WTC11 (cell line): Measurements from ENCODE around the gene WRAP73. TPM values are rescaled to one million over a fixed set of nuclear protein-coding genes. Genes with fewer than 3 reads are reported as not detected.
A peak's percentile ranks its signal among the peaks of the same experiment; 100 is the strongest.

Source experiments
- ATAC-seq: fragments of 200-7000 bp; cut with Tn5 transposase; 2 replicates; pipeline ENCODE4 v1.10.0; 2021; ENCODE audit warnings: mild to moderate bottlenecking, moderate library complexity
- CTCF ChIA-PET: fragments of 300-600 bp; sonication (Branson Sonifier 250); formaldehyde crosslinking; loops from one replicate; lab custom pipeline; 2021; ENCODE audit warnings: antibody characterized with exemption; lab: Charles Lee
- POLR2A ChIA-PET: fragments of 350-600 bp; sonication (Branson Sonifier 250); formaldehyde crosslinking; loops from one replicate; lab custom pipeline; 2021; ENCODE audit warnings: antibody characterized with exemption; lab: Charles Lee
- DNase-seq: peaks from one replicate; pipeline ENCODE4 v3.0.0; 2021; ENCODE audit warnings: low spot score
- H3K27ac Mint-ChIP-seq: 2 replicates; pipeline ENCODE4 v1.8.0; 2021; ENCODE audit warnings: mixed read lengths
- H3K27me3 Mint-ChIP-seq: 2 replicates; pipeline ENCODE4 v1.8.0; 2021; ENCODE audit warnings: low read depth, mild to moderate bottlenecking, moderate library complexity, mixed read lengths
- H3K36me3 Mint-ChIP-seq: 2 replicates; pipeline ENCODE4 v1.8.0; 2021; ENCODE audit warnings: mixed read lengths
- H3K4me1 Mint-ChIP-seq: 2 replicates; pipeline ENCODE4 v1.8.0; 2022; ENCODE audit warnings: mixed read lengths
- H3K4me3 Mint-ChIP-seq: 2 replicates; pipeline ENCODE4 v1.8.0; 2021; ENCODE audit warnings: mild to moderate bottlenecking, moderate library complexity, mixed read lengths
- H3K9me3 Mint-ChIP-seq: 2 replicates; pipeline ENCODE4 v1.8.0; 2021; ENCODE audit warnings: mixed read lengths
- E2F4 ChIP-seq: sonication (generic); formaldehyde crosslinking; IDR thresholded peaks from 2 replicates; pipeline ENCODE4 v1.8.1; 2022; ENCODE audit warnings: low read depth, mild to moderate bottlenecking, moderate library complexity, missing genetic modification reagents, borderline replicate concordance
- E2F5 ChIP-seq: sonication (generic); formaldehyde crosslinking; IDR thresholded peaks from 2 replicates; pipeline ENCODE4 v1.8.1; 2022; ENCODE audit warnings: mild to moderate bottlenecking, moderate library complexity, missing genetic modification reagents
- FOXP4 ChIP-seq: sonication (generic); formaldehyde crosslinking; IDR thresholded peaks from 2 replicates; pipeline ENCODE4 v1.8.0; 2022; ENCODE audit warnings: mild to moderate bottlenecking, missing genetic modification reagents
- GABPB1 ChIP-seq: sonication (generic); formaldehyde crosslinking; IDR thresholded peaks from 2 replicates; pipeline ENCODE4 v1.8.1; 2023; ENCODE audit warnings: mild to moderate bottlenecking, missing genetic modification reagents
- HMGXB4 ChIP-seq: sonication (generic); formaldehyde crosslinking; IDR thresholded peaks from 2 replicates; pipeline ENCODE4 v1.8.1; 2023; ENCODE audit warnings: mild to moderate bottlenecking, moderate library complexity, missing genetic modification reagents
- NFE2L1 ChIP-seq: sonication (generic); formaldehyde crosslinking; IDR thresholded peaks from 2 replicates; pipeline ENCODE4 v1.8.1; 2023; ENCODE audit warnings: missing genetic modification reagents
- NR3C1 ChIP-seq: sonication (generic); formaldehyde crosslinking; conservative IDR thresholded peaks from 2 replicates; pipeline ENCODE4 v1.8.1; 2023; ENCODE audit warnings: low read depth, mild to moderate bottlenecking, missing genetic modification reagents
- OVOL2 ChIP-seq: fragments of 250-450 bp; sonication (Bioruptor Pico); IDR thresholded peaks from 2 replicates; pipeline ENCODE4 v1.9.0; 2021; ENCODE audit warnings: mild to moderate bottlenecking, borderline replicate concordance
- SOX15 ChIP-seq: fragments of 250-450 bp; sonication (Bioruptor Pico); IDR thresholded peaks from 2 replicates; pipeline ENCODE4 v1.9.0; 2021; ENCODE audit warnings: mild to moderate bottlenecking
- SP1 ChIP-seq: sonication (generic); formaldehyde crosslinking; conservative IDR thresholded peaks from 2 replicates; pipeline ENCODE4 v1.8.1; 2022; ENCODE audit warnings: missing genetic modification reagents
- TEAD4 ChIP-seq: sonication (generic); formaldehyde crosslinking; IDR thresholded peaks from 2 replicates; pipeline ENCODE4 v1.8.0; 2022; ENCODE audit warnings: mild to moderate bottlenecking, missing genetic modification reagents
- ZNF138 ChIP-seq: sonication (generic); formaldehyde crosslinking; conservative IDR thresholded peaks from 2 replicates; pipeline ENCODE4 v1.8.1; 2022; ENCODE audit warnings: mild to moderate bottlenecking, moderate library complexity, missing genetic modification reagents
- ZNF263 ChIP-seq: sonication (generic); formaldehyde crosslinking; IDR thresholded peaks from 2 replicates; pipeline ENCODE4 v1.8.1; 2022; ENCODE audit warnings: low read depth, mild to moderate bottlenecking, moderate library complexity, missing genetic modification reagents
- ZNF416 ChIP-seq: fragments of 250-450 bp; sonication (Bioruptor Pico); IDR thresholded peaks from 2 replicates; pipeline ENCODE4 v1.9.0; 2021; ENCODE audit warnings: mild to moderate bottlenecking, inconsistent platforms
- ZNF423 ChIP-seq: fragments of 250-450 bp; sonication (Bioruptor Pico); IDR thresholded peaks from 2 replicates; pipeline ENCODE4 v2.1.2; 2022; ENCODE audit warnings: mild to moderate bottlenecking, moderate library complexity
- ZSCAN18 ChIP-seq: fragments of 250-450 bp; sonication (Bioruptor Pico); IDR thresholded peaks from 2 replicates; pipeline ENCODE4 v2.1.2; 2022; ENCODE audit warnings: mild to moderate bottlenecking, moderate library complexity
- total RNA-seq: library from RNA; stranded (reverse); gene quantifications from 3 replicates; pipeline ENCODE4 v1.2.3, GENCODE V29; 2021
- TF ChIP-seq, protein P1 (sequence below): sonication (generic); formaldehyde crosslinking; IDR thresholded peaks from 2 replicates; pipeline ENCODE4 v1.8.1; 2023; ENCODE audit warnings: mild to moderate bottlenecking, missing genetic modification reagents, moderate library complexity

WRAP73 gene
- total RNA-seq, 1 experiment from 2014 or later, result 39.2 TPM

GRCh38 chr1:3598051-3598491 is 51.8 kb downstream of the WRAP73 start:
- no peaks in the 10 kb centered on the region for H3K27me3 Mint-ChIP-seq
- H3K36me3 Mint-ChIP-seq, result no peaks in the 10 kb centered on the region
- H3K27ac Mint-ChIP-seq, result no peak overlapping the region
- peak; percentile 26 for DNase-seq
- no peaks in the 10 kb centered on the region for H3K9me3 Mint-ChIP-seq
- POLR2A ChIA-PET, result no interaction called here
- no peak for TF ChIP-seq SOX15 (CRISPR knock-in tag)
- TF ChIP-seq ZSCAN18 (CRISPR knock-in tag), result no peak
- TF ChIP-seq GABPB1, result no peak
- no peak for TF ChIP-seq HMGXB4 (CRISPR knock-in tag)
- no peak for TF ChIP-seq OVOL2
- no peak for TF ChIP-seq ZNF138 (CRISPR knock-in tag)
- no peak for TF ChIP-seq ZNF423
- TF ChIP-seq NFE2L1, result no peak
- TF ChIP-seq FOXP4, result no peak
- no peak for TF ChIP-seq ZNF263
- no peak for TF ChIP-seq E2F4
- TF ChIP-seq NR3C1 (CRISPR knock-in tag), result no peak
- no peak for TF ChIP-seq SP1 (CRISPR knock-in tag)
- H3K4me1 Mint-ChIP-seq, result peaks cover 20% of the 10 kb centered on the region
- peak; percentile 30 for ATAC-seq
- H3K4me3 Mint-ChIP-seq, result no peak overlapping the region
- CTCF ChIA-PET, result interaction anchor here (0.8 to 3.0 kb wide), 9 partner anchors 8 to 127 kb away, joined by 3 to 16 read pairs (median 4); partner anchors contain the start of gene TP73

DNA sequence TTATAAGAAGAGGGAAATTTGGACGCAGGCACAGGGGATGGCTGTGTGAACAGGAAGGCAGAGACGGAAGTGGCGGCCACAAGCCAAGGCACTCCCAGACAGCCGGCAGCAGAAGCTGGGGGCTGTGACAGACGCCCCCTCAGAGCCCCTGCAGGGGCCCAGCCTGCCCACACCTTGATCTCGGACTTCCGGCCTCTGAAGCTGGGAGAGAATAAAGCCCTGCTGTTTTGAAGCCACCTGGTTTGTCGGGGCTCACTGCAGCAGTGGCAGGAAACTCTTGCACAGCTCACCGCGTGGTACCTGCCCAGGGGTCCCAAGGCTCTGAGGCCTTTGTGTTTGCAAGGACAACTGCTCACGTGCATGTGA is 52.3 kb downstream of the WRAP73 start:
- peaks cover 20% of the 10 kb centered on the region for H3K4me1 Mint-ChIP-seq
- POLR2A ChIA-PET, result no interaction called here
- CTCF ChIA-PET, result interaction anchor here (1.2 to 3.0 kb wide), 4 partner anchors 10 to 107 kb away, joined by 3 to 16 read pairs (median 9); no protein-coding TSS in a partner anchor

More for the DNA sequence above, 52.3 kb downstream of the WRAP73 start:
- H3K4me3 Mint-ChIP-seq, result no peak overlapping the region
- DNase-seq (no peak), ATAC-seq (no peak)
- no peaks in the 10 kb centered on the region for H3K36me3 Mint-ChIP-seq
- H3K27ac Mint-ChIP-seq, result peak overlapping the region; percentile 88
- H3K9me3 Mint-ChIP-seq, result no peaks in the 10 kb centered on the region
- H3K27me3 Mint-ChIP-seq, result no peaks in the 10 kb centered on the region
- no peak for TF ChIP-seq E2F5 (CRISPR knock-in tag)
- no peak for TF ChIP-seq ZNF416 (CRISPR knock-in tag)
- no peak for TF ChIP-seq TEAD4 (CRISPR knock-in tag)
- TF ChIP-seq, protein P1, sequence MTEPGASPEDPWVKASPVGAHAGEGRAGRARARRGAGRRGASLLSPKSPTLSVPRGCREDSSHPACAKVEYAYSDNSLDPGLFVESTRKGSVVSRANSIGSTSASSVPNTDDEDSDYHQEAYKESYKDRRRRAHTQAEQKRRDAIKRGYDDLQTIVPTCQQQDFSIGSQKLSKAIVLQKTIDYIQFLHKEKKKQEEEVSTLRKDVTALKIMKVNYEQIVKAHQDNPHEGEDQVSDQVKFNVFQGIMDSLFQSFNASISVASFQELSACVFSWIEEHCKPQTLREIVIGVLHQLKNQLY, result no peak
- TF ChIP-seq ZNF423, result peak; percentile 95
